Omental fat pad (tissue), 4 donors: ENCODE data around the gene COL8A1. TPM values are rescaled to one million over a fixed set of nuclear protein-coding genes. Genes with fewer than 3 reads are reported as not detected.

Source experiments
- ATAC-seq: fragments of 150-250 bp; one replicate; pipeline ENCODE4 v1.9.1; 2016; ENCODE audit warnings: mild to moderate bottlenecking, moderate library complexity; ENCODE audit not compliant: low FRiP score
- DNase-seq: peaks from one replicate; pipeline ENCODE4 v3.0.0-alpha.2; 2019; ENCODE audit warnings: low spot score
- total RNA-seq, 4 donors: library from RNA; depleted of rRNA; stranded (reverse); fragments of >200 nt; gene quantifications; one replicate each; pipeline ENCODE4 v1.1.0, GENCODE V29; 2016
- TF ChIP-seq, protein P1 (sequence below), 3 donors: fragments of 450-650 bp; IDR thresholded peaks; one replicate each; pipeline ENCODE4 v1.5.1; 2016 to 2017; ENCODE audit warnings: antibody characterized with exemption in 3 of 3, mild to moderate bottlenecking in 3 of 3, moderate library complexity in 2 of 3

The COL8A1 gene
- total RNA-seq, 4 donors from 2014 or later, result 16.7 to 303 (median 151) TPM

DNA sequence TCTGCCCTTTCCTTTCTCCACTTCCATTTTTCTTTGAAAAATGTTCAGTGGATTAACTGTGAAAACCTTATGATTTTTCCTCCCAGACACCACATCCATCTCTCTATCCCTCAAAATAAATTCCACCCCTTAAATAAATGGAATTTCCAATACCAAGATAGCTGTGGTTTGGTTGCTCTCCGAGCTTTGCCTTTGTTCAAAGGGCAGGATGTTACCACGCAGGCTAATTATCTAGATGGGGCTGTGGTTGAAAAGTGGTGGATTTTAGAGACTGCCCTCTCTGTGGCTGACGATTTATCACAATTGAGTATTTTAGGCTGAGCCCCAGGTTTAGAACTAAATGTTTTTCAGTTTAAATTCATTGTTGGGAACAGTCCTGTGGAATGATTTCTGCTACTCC, 142.4 kb downstream of the COL8A1 start:
- TF ChIP-seq, protein P1, sequence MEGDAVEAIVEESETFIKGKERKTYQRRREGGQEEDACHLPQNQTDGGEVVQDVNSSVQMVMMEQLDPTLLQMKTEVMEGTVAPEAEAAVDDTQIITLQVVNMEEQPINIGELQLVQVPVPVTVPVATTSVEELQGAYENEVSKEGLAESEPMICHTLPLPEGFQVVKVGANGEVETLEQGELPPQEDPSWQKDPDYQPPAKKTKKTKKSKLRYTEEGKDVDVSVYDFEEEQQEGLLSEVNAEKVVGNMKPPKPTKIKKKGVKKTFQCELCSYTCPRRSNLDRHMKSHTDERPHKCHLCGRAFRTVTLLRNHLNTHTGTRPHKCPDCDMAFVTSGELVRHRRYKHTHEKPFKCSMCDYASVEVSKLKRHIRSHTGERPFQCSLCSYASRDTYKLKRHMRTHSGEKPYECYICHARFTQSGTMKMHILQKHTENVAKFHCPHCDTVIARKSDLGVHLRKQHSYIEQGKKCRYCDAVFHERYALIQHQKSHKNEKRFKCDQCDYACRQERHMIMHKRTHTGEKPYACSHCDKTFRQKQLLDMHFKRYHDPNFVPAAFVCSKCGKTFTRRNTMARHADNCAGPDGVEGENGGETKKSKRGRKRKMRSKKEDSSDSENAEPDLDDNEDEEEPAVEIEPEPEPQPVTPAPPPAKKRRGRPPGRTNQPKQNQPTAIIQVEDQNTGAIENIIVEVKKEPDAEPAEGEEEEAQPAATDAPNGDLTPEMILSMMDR (IDR thresholded peaks at IDR 0.05), result no peak
- DNase-seq, result no peak
- ATAC-seq, result no peak

DNA sequence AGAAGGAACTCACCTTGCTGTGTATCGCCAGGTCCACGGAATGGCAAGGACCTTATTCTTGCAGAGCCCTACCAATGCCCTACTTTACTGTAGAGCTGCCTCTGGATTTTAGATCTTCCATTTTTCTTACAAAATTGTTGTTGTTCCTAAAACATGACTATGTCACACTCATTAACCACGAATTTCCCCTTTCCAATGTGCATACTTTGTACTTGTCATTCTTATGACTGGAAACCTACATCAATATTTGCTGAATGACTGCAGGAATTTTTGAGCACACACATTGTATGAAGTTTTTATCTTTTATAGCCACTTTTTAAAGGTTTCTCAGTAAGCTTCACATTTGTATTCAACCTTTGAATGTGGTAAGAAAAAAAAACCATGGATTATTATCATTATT, 143.4 kb downstream of the COL8A1 start:
- TF ChIP-seq, protein P1 (IDR thresholded peaks at IDR 0.05), result no peak
- DNase-seq (no peak), ATAC-seq (no peak)

DNA sequence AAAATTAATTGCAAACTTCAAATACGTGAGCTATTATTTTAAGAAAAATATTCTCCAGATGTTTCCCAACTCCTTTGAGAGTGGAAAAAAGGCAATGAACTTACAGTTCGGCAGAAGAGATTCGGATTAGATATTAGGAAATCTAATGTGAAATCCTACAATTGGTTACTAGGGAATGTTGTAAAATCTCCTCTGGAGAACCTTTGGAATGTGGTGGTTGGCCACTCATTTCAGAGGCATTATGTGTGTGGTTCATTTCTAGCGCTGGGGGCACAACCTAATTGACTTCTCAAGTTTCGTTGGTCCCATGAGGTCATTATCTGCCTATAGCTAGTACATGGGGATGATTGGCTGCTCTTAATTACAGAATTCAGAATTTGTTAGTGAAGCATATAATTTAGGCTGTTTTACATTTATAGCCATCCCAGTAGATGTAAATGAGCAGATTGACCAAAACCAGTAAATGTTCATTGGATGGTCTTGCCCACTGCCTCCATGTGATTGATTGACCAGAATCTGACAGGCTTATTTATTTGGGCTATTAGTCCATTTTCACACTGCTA, 144.7 kb downstream of the COL8A1 start:
- DNase-seq, result no peak
- ATAC-seq, result no peak
- TF ChIP-seq, protein P1 (IDR thresholded peaks at IDR 0.05), result no peak

DNA sequence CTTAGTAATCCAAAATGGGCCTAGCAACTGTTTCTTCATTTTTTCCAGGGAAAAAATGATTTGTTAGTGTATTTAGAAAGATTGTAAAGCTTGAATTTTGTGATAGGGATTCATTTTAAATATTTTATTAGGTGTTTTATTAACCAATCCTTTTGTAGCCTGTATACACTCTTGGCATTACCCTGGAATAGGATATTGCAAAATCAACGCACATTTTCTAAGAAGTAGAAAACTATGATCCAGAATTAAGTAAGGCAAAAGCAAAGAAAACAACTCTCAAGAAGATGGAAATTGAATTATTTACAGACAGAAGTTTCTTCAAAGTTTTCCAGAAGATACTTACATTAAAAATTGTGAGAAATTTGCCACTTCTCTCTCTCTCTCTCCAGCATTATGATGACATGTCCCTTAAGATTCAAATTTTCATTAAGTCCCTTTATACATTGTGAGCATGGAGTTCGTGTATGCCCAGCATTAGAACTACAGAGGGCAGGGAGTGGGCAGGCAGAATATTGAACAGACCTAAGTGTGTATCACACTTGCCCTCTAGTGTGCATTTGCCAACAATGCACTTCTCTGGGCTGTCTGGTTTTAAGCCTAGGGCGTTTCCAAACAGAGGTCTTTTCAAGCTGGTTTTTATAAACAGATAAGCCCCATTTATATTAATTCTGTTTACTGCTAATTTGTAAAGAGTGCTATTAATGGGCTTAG, 150.8 kb downstream of the COL8A1 start:
- DNase-seq (no peak), ATAC-seq (peak; percentile 84)
- TF ChIP-seq, protein P1 (IDR thresholded peaks at IDR 0.05), result peak in 1 of 3 donors; percentile 25

DNA sequence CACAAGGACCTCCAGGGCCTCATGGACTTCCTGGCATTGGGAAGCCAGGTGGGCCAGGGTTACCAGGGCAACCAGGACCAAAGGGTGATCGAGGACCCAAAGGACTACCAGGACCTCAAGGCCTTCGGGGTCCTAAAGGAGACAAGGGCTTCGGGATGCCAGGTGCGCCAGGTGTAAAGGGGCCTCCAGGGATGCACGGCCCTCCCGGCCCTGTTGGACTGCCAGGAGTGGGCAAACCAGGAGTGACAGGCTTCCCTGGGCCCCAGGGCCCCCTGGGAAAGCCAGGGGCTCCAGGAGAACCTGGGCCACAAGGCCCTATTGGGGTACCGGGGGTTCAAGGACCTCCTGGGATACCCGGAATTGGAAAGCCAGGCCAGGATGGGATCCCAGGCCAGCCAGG, 156.1 kb downstream of the COL8A1 start:
- DNase-seq (no peak), ATAC-seq (no peak)
- TF ChIP-seq, protein P1 (IDR thresholded peaks at IDR 0.05), result no peak

DNA sequence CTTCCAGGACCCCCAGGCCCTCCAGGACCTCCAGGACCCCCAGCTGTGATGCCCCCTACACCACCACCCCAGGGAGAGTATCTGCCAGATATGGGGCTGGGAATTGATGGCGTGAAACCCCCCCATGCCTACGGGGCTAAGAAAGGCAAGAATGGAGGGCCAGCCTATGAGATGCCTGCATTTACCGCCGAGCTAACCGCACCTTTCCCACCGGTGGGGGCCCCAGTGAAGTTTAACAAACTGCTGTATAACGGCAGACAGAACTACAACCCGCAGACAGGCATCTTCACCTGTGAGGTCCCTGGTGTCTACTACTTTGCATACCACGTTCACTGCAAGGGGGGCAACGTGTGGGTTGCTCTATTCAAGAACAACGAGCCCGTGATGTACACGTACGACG, 157.2 kb downstream of the COL8A1 start:
- TF ChIP-seq, protein P1 (IDR thresholded peaks at IDR 0.05), result no peak
- ATAC-seq (no peak), DNase-seq (no peak)

DNA sequence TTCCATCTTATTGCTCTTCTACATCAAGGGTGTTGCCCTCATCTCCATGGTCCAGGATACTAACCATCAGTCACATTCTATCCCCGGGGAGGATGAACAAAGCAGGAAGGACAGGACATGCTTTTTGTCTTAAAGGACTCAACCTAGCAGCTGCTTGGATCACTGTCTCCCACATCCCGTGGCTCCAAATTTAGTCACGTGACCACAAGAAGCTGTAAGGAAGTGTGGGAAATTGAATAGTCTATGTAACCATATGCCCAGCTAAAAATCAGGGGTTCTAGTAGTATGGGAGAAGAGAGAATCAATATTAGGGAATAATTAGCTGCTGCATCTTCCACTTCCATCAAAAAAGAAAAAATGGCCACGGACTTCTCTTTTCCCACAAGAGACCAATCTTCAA, 161.0 kb downstream of the COL8A1 start:
- ATAC-seq (no peak), DNase-seq (no peak)
- TF ChIP-seq, protein P1 (IDR thresholded peaks at IDR 0.05), result no peak
